Neutrophil (primary cell): ENCODE measurements around the gene MYO1D.
A peak's percentile ranks its signal among the peaks of the same experiment; 100 is the strongest.
"Not testable (repeated sequence)": the region's sequence is repeated elsewhere in the genome, so short reads cannot be mapped to it uniquely, and the experiment has no call there.

Experiments
- H3K27ac ChIP-seq: fragments of 200-600 bp; sonication (generic); 2 replicates; pipeline ENCODE4 v1.5.1; 2016; ENCODE audit warnings: mild to moderate bottlenecking, moderate library complexity
- H3K27me3 ChIP-seq: fragments of 200-600 bp; sonication (generic); 2 replicates; pipeline ENCODE4 v1.6.0; 2016; ENCODE audit warnings: mild to moderate bottlenecking
- H3K36me3 ChIP-seq: fragments of 200-600 bp; sonication (generic); 2 replicates; pipeline ENCODE4 v1.5.1; 2017
- H3K4me1 ChIP-seq, 2 experiments: fragments of 200-600 bp in 1 of 2; sonication (generic) in 1 of 2; 1 replicate in 1 of 2; 2 replicates in 1 of 2; pipeline versions ENCODE4 v1.5.1 to v1.6.1; 2013 to 2016; ENCODE audit warnings: low read depth in 1 of 2, low read length in 1 of 2, mild to moderate bottlenecking in 1 of 2, moderate library complexity in 1 of 2; ENCODE audit not compliant: control insufficient read depth in 1 of 2, insufficient read depth in 1 of 2
- H3K4me3 ChIP-seq, 2 experiments: fragments of 200-600 bp in 1 of 2; sonication (generic) in 1 of 2; 1 replicate in 1 of 2; 2 replicates in 1 of 2; pipeline ENCODE4 v1.5.1; 2013 to 2016; ENCODE audit warnings: low read depth in 1 of 2, low read length in 1 of 2, mild to moderate bottlenecking in 1 of 2, moderate library complexity in 1 of 2
- H3K9me3 ChIP-seq: fragments of 200-600 bp; sonication (generic); 2 replicates; pipeline ENCODE4 v1.5.1; 2016
- CTCF ChIP-seq: fragments of 200-600 bp; sonication (generic); IDR thresholded peaks from 2 replicates; pipeline ENCODE4 v1.5.1; 2016; ENCODE audit warnings: antibody characterized with exemption

The MYO1D gene

GRCh38 chr17:32876417-32877163 is at the start of gene MYO1D:
MYO1D (minus strand) TSS chr17:32877124; CDS start chr17:32876872, 252 bp downstream.
- H3K4me1 ChIP-seq: peaks cover 16 to 17% of the 10 kb centered on the region in 2 experiments
- no peak for TF ChIP-seq CTCF
- no peaks in the 10 kb centered on the region for H3K36me3 ChIP-seq
- peaks cover 69% of the 10 kb centered on the region for H3K27me3 ChIP-seq
- peak within 1 kb of the TSS; percentile 47 to 65 for H3K4me3 ChIP-seq
- H3K9me3 ChIP-seq: no peaks in the 10 kb centered on the region
- H3K27ac ChIP-seq: peak within 1 kb of the TSS; percentile 25

GRCh38 chr17:32926183-32926582 is 49.3 kb upstream of the MYO1D start:
- Histone ChIP-seq H3K36me3 (no peaks in the 10 kb centered on the region), H3K9me3 (no peaks in the 10 kb centered on the region), H3K4me3 (no peak overlapping the region), H3K4me1 (peaks cover 0 to 2% of the 10 kb centered on the region in 2 experiments), H3K27me3 (peaks cover 71% of the 10 kb centered on the region), H3K27ac (no peak overlapping the region)
- TF ChIP-seq CTCF: no peak

- H3K4me1 ChIP-seq, H3K36me3 ChIP-seq, H3K27ac ChIP-seq, H3K9me3 ChIP-seq, H3K4me3 ChIP-seq: not testable (repeated sequence)
- peaks cover 48% of the 10 kb centered on the region for H3K27me3 ChIP-seq
Observed at GRCh38 chr17:32923905-32924304, 47.0 kb upstream of the MYO1D start.

GRCh38 chr17:32921017-32921416 is 44.1 kb upstream of the MYO1D start:
- no peaks in the 10 kb centered on the region for H3K36me3 ChIP-seq
- H3K4me3 ChIP-seq: no peak overlapping the region
- no peaks in the 10 kb centered on the region for H3K9me3 ChIP-seq
- peaks cover 19% of the 10 kb centered on the region for H3K27me3 ChIP-seq
- H3K4me1 ChIP-seq: no peaks in the 10 kb centered on the region
- no peak overlapping the region for H3K27ac ChIP-seq
- TF ChIP-seq CTCF: no peak

- Histone ChIP-seq H3K27me3 (peaks cover 12% of the 10 kb centered on the region), H3K4me1 (no peaks in the 10 kb centered on the region), H3K9me3 (no peaks in the 10 kb centered on the region), H3K36me3 (no peaks in the 10 kb centered on the region), H3K27ac (no peak overlapping the region), H3K4me3 (no peak overlapping the region)
- TF ChIP-seq CTCF: no peak
Observed at GRCh38 chr17:32920293-32920692, 43.4 kb upstream of the MYO1D start.

GRCh38 chr17:32919876-32920275 is 43.0 kb upstream of the MYO1D start:
- H3K27me3 ChIP-seq: not testable (repeated sequence)

More at GRCh38 chr17:32919876-32920275, 43.0 kb upstream of the MYO1D start:
- not testable (repeated sequence) for H3K36me3 ChIP-seq, H3K27ac ChIP-seq, H3K4me3 ChIP-seq, H3K9me3 ChIP-seq, H3K4me1 ChIP-seq
